MM.1S (cell line): ENCODE data around the gene CLIC4.
"Not testable (repeated sequence)": the region's sequence is repeated elsewhere in the genome, so short reads cannot be mapped to it uniquely, and the experiment has no call there.

Experiments used
- CTCF ChIP-seq: fragments of 300-600 bp; sonication (generic); IDR thresholded peaks from 2 replicates; pipeline ENCODE4 v1.5.1; 2016; ENCODE audit warnings: antibody characterized with exemption, low read length, mixed read lengths
- EZH2phosphoT487 ChIP-seq: fragments of 300-600 bp; sonication (generic); IDR thresholded peaks from 2 replicates; pipeline ENCODE4 v1.6.1; 2018; ENCODE audit warnings: antibody characterized with exemption, low read length

GRCh38 chr1:24794130-24794502 lies 48.9 kb downstream of the CLIC4 start:
- TF ChIP-seq CTCF, EZH2phosphoT487: not testable (repeated sequence)
